Activated CD8-positive, alpha-beta T cell treated with anti-CD3 and anti-CD28 coated beads for 36 hours (primary cell): Measurements from ENCODE around the gene THADA. TPM values are rescaled to one million over a fixed set of nuclear protein-coding genes. Genes with fewer than 3 reads are reported as not detected.

Source experiments
- ATAC-seq: fragments of 200-7000 bp; cut with Tn5 transposase; one replicate; pipeline ENCODE4 v1.10.0; 2021; ENCODE audit warnings: mild to moderate bottlenecking, moderate library complexity
- CTCF ChIA-PET: fragments of 350-600 bp; sonication (Branson Sonifier 250); formaldehyde crosslinking; loops from one replicate; lab custom pipeline; 2021; ENCODE audit warnings: antibody characterized with exemption; lab: Charles Lee
- POLR2A ChIA-PET: fragments of 350-600 bp; sonication (Branson Sonifier 250); formaldehyde crosslinking; loops from one replicate; lab custom pipeline; 2021; ENCODE audit warnings: antibody characterized with exemption; lab: Charles Lee
- DNase-seq: peaks from one replicate; pipeline ENCODE4 v3.0.0-alpha.2; 2020
- H3K27ac Mint-ChIP-seq: one replicate; pipeline ENCODE4 v1.8.0; 2021; ENCODE audit warnings: mild to moderate bottlenecking, mixed read lengths
- H3K27me3 Mint-ChIP-seq: one replicate; pipeline ENCODE4 v1.8.0; 2021; ENCODE audit warnings: mixed read lengths
- H3K36me3 Mint-ChIP-seq: one replicate; pipeline ENCODE4 v1.8.0; 2021; ENCODE audit warnings: low read depth, mixed read lengths
- H3K4me1 Mint-ChIP-seq: one replicate; pipeline ENCODE4 v1.8.0; 2021; ENCODE audit warnings: low read depth, mixed read lengths
- H3K4me3 Mint-ChIP-seq: one replicate; pipeline ENCODE4 v1.8.0; 2021; ENCODE audit warnings: mild to moderate bottlenecking, moderate library complexity, mixed read lengths
- H3K9me3 Mint-ChIP-seq: one replicate; pipeline ENCODE4 v1.8.0; 2021; ENCODE audit warnings: mixed read lengths
- CTCF ChIP-seq: fragments of 200-600 bp; IDR thresholded peaks from one replicate; pipeline ENCODE4 v1.8.0; 2022; ENCODE audit warnings: antibody characterized with exemption, mild to moderate bottlenecking
- intact Hi-C: fragments of 100-400 bp; cut with micrococcal nuclease; formaldehyde crosslinking; loops from one replicate; pipeline ENCODE4 v1.10.0; 2022
- total RNA-seq, 2 experiments: library from RNA; stranded (reverse); gene quantifications; one replicate each; pipeline ENCODE4 v1.2.3, GENCODE V29; 2021

THADA gene
- total RNA-seq, 2 experiments from 2014 or later: 31.3 to 31.6 TPM

DNA sequence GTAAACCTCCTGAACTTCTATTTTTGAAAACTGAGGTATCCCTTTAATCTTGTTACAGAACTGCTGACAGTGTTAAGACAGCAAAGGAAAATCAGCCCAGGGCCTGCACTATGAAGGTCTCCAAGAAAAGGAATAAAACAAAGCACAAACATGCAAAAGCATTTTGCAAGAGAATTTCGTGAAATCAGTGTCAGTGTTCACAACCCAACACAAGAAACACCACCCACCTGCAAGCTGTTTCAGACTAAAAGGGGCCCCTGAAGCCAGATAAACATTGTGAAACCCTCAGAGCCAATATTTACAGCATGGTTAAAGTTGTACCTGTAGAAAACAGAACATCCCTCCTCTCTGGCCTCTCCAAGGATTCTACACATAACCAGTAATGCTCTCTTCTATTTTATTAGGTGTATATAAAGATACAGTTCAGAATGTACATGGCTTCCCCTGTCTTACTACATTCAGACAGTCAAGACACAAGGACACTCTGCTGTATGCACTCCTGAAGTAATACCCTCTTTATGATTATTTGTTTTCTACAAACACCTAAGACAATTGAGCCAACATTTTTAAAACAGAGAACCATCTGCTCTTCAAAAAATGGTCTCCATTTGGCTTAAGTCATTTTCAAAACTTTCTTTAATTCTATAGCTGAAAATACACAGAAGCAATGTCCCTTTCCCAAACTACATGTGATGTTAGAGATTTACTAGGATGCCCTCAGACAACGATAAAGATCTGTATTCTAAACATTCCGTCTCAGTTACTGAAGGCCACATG is 219.9 kb downstream of the THADA start:
- Mint-ChIP-seq H3K9me3 (no peaks in the 10 kb centered on the region), H3K4me3 (no peak overlapping the region), H3K36me3 (peaks cover 12% of the 10 kb centered on the region), H3K27ac (no peak overlapping the region), H3K4me1 (peaks cover 11% of the 10 kb centered on the region), H3K27me3 (no peaks in the 10 kb centered on the region)
- intact Hi-C loops: no loop called here
- DNase-seq: no peak
- POLR2A ChIA-PET: no interaction called here
- no peak for ATAC-seq
- no peak for TF ChIP-seq CTCF
- CTCF ChIA-PET: no interaction called here

DNA sequence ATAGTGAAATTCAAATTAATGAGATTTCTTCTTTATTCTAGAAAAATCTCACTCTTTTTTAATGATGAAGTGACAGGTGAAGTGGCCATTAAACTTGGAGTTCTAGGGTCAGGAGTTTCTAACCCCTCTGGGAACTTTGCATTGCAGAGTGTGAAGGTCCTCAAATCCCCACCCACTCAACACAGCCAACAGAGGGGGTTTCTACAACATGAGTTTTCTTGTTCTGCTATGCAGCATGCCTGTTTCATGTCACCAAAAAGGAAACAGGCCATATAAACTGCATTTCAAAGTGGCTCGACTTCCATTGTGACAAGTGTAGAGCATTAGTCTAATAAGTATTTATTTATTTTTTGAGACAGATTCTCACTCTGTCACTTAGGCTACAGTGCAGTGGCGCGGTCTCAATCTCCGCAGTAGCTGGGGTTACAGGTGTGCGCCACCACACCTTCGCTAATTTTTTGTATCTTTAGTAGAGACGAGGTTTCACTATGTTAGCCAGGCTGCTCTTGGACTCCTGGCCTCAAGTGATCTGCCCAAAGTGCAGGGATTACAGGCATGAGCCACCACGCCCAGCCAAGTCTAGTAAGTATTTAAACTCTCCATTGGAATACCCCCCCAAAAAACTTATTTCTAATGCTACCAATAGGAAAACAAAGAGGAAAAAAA is 223.3 kb downstream of the THADA start:
- POLR2A ChIA-PET: no interaction called here
- peaks cover 10% of the 10 kb centered on the region for H3K36me3 Mint-ChIP-seq

DNA sequence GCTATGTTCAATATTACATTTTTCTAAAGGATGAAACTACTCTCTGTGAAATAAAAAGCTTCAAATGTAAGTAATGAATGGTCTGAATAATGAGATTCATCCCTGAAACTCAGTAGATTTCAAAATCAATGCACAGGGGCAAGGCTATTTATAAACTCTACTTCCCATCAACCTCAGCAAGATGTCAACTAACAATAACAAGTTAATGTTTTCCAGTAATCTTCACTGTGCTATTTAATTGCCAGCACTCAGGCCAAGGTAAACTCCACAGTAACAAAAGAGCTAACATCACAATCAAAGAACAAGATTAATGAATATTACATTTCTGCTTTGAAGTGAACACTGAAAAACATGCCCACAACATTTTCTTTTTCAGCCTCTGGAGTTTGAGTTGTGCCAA is 225.1 kb downstream of the THADA start:
- H3K27ac Mint-ChIP-seq: no peak overlapping the region
- CTCF ChIA-PET: no interaction called here

More for the DNA sequence above, 223.3 kb downstream of the THADA start:
- Mint-ChIP-seq H3K4me1 (peaks cover 11% of the 10 kb centered on the region), H3K4me3 (no peak overlapping the region), H3K27me3 (no peaks in the 10 kb centered on the region), H3K9me3 (no peaks in the 10 kb centered on the region), H3K27ac (no peak overlapping the region)
- TF ChIP-seq CTCF: no peak
- CTCF ChIA-PET: interaction anchor here (1.3 kb wide), 1 partner anchor 16 kb away, joined by 5 read pairs; no protein-coding TSS in a partner anchor
- intact Hi-C loops: no loop called here
- ATAC-seq (no peak), DNase-seq (no peak)

DNA sequence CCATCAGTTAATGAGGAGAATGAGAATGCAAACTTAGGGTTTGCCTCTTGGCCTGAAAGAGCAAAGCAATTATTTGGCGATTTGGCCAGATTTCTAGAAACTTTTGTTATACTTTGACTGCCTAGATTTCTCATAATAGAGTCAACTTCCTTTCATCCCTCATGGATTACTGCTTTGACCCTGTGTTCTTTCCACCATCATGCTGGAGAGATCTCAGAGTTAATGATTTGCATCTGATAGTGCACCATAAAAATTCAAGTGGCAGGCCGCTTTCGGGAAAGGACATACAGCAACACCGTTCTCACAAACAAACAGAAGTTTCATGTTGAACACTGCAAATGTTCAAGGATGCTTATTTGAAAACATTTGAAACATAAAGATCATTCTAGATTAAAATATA is 225.7 kb downstream of the THADA start:
- H3K4me3 Mint-ChIP-seq: no peak overlapping the region
- DNase-seq: no peak
- TF ChIP-seq CTCF: no peak
- intact Hi-C loops: no loop called here
- H3K27ac Mint-ChIP-seq: no peak overlapping the region
- H3K4me1 Mint-ChIP-seq: peaks cover 6% of the 10 kb centered on the region
- no peak for ATAC-seq
- POLR2A ChIA-PET: no interaction called here
- H3K36me3 Mint-ChIP-seq: peaks cover 10% of the 10 kb centered on the region
- CTCF ChIA-PET: no interaction called here
- no peaks in the 10 kb centered on the region for H3K9me3 Mint-ChIP-seq
- no peaks in the 10 kb centered on the region for H3K27me3 Mint-ChIP-seq

More for the DNA sequence above, 225.1 kb downstream of the THADA start:
- TF ChIP-seq CTCF: no peak
- POLR2A ChIA-PET: interaction anchor here (1.1 kb wide), 1 partner anchor 10 kb away, joined by 4 read pairs; no protein-coding TSS in a partner anchor
- H3K4me3 Mint-ChIP-seq: no peak overlapping the region
- ATAC-seq (no peak), DNase-seq (no peak)
- peaks cover 10% of the 10 kb centered on the region for H3K36me3 Mint-ChIP-seq
- no peaks in the 10 kb centered on the region for H3K27me3 Mint-ChIP-seq
- peaks cover 6% of the 10 kb centered on the region for H3K4me1 Mint-ChIP-seq
- intact Hi-C loops: no loop called here
- H3K9me3 Mint-ChIP-seq: no peaks in the 10 kb centered on the region
